NCI-H146 (cell line): ENCODE results near the gene NDUFV3.
"Not testable (repeated sequence)": the region's sequence is repeated elsewhere in the genome, so short reads cannot be mapped to it uniquely, and the experiment has no call there.

Experiments
- DNase-seq: peaks from one replicate; lab custom pipeline; 2025; lab: John Stamatoyannopoulos, UW

NDUFV3 gene

GRCh38 chr21:42936360-42936759, 43.3 kb downstream of the NDUFV3 start:
- DNase-seq: not testable (repeated sequence)

- not testable (repeated sequence) for DNase-seq
Observed at GRCh38 chr21:42937034-42937940, 44.2 kb downstream of the NDUFV3 start.

GRCh38 chr21:42937960-42938605, 45.0 kb downstream of the NDUFV3 start:
- DNase-seq: no peak

- DNase-seq: not testable (repeated sequence)
Observed at GRCh38 chr21:42938606-42938995, 45.5 kb downstream of the NDUFV3 start.

GRCh38 chr21:42939582-42940413, 46.7 kb downstream of the NDUFV3 start:
- no peak for DNase-seq

GRCh38 chr21:42941696-42942085, 48.6 kb downstream of the NDUFV3 start:
- no peak for DNase-seq

GRCh38 chr21:42942244-42942643, 49.1 kb downstream of the NDUFV3 start:
- no peak for DNase-seq

- DNase-seq: not testable (repeated sequence)
Observed at GRCh38 chr21:42949094-42949755, 56.1 kb downstream of the NDUFV3 start.

- DNase-seq: not testable (repeated sequence)
Observed at GRCh38 chr21:42951193-42951592, 58.1 kb downstream of the NDUFV3 start.

- DNase-seq: no peak
Observed at GRCh38 chr21:42956824-42957630, 63.9 kb downstream of the NDUFV3 start.

GRCh38 chr21:42958122-42958521, 65.0 kb downstream of the NDUFV3 start:
- DNase-seq: not testable (repeated sequence)

- DNase-seq: no peak
Observed at GRCh38 chr21:42959728-42960127, 66.6 kb downstream of the NDUFV3 start.

GRCh38 chr21:42962380-42963007, 69.4 kb downstream of the NDUFV3 start:
- DNase-seq: no peak
